Activated CD4-positive, CD25-positive, alpha-beta regulatory T cell treated with anti-CD3 and anti-CD28 coated beads, Interleukin-2, amount 50 U/mL, for 24 hours (primary cell): ENCODE data around the gene EPHA6.

Experiments
- ATAC-seq, 2 donors: fragments of 150-1000 bp; cut with Tn5 transposase; one replicate each; pipeline ENCODE4 v1.10.0; 2021; ENCODE audit warnings: mild to moderate bottlenecking in 1 of 2, moderate library complexity in 1 of 2

The EPHA6 gene

GRCh38 chr3:97037294-97037943, 223.0 kb downstream of the EPHA6 start:
- no peak for ATAC-seq

DNA sequence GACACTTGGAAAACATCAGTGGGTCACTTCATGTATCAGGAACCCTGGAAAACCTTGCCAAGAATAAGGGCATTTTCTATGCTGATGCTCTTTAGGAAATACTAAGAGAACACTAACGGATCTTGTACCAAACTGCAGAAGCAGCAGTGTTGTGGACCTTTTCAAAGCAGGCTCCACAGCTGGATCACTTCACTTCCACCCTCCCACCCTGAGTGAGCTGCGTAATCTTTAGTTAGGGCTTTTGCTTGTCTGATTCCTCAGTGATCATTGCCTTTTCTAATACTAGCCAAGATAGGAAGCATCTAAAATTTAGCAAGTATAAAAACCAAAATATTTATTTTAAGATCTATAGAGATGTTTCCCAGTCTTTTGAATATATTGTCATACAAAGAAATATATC, 229.0 kb downstream of the EPHA6 start:
- ATAC-seq = no peak

DNA sequence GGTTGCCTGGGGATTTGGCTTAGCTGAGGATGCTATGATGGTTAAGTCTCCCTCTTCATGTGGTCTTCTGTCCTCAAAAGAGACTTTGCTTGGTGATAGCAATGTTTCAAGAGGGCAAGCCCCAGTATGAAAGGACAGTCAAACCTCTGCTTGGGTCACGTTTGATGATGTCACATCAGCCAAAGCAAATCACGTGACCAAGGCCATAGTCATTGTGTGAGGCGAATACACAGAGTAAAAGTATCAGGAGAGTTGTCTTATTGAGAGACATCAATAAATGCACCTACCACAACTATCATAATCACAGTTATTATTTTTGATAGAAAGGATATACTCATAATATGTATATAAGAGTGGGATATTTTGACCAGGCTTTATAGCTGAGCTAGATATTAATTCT, 243.0 kb downstream of the EPHA6 start:
- no peak for ATAC-seq

GRCh38 chr3:97059168-97059567, 244.8 kb downstream of the EPHA6 start:
- ATAC-seq = no peak

DNA sequence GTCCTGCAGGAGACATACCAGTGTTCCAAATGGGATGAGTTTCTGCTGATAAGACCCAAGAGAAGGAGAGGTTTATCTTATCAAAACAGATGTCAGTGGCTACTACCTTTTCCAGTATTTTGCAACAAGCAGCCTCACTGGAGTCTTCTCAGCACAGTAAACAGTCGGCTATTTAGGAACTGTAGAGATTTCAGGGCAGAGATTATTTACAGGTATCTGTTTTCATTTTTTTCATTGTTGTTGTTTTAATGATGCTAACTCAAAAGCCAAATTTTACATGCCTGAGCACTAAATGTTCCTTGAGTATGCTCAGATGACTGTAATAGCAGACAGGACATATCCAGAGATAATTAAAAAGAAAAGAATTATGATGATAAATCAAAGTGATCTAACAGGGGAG, 252.1 kb downstream of the EPHA6 start:
- ATAC-seq = no peak

DNA sequence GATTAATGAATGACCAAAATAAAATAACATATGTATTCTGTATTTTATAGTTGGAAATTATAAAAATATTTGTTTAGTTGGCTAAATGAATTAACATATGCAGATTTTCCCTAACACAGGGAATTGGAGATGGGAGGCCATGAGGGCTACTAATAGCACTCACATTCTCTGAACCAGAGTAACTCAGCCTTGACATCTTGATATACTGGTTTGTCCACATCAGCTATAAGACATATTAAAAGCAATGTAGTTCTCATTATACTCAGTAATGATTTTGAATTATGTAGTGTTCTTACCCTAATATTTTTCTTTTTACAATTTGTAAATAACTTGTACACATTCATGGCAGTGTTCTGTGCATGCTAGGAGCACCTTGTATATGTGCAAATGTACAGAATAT, 255.9 kb downstream of the EPHA6 start:
- no peak for ATAC-seq

- ATAC-seq = no peak
Measured at GRCh38 chr3:97074546-97074945, 260.2 kb downstream of the EPHA6 start.

GRCh38 chr3:97076673-97077072, 262.3 kb downstream of the EPHA6 start:
- ATAC-seq = no peak

DNA sequence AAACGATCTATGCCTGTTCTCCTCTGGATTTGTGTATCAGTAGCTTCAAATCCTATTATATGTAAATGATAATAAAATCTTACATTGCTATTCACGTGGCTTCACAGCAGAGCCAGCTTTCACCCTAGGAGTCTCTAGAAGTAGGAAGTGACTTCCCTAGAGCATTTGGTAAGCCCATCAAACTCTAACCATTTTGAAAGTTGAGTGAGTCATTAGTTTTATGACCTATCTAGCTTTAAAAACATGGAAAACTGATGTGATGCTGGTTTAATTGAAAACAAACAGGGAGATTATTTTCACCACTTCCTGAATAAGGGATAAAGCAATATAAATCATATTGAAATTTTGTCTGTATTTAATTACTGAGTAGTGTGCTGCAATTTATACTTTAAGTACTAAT, 275.2 kb downstream of the EPHA6 start:
- no peak for ATAC-seq

DNA sequence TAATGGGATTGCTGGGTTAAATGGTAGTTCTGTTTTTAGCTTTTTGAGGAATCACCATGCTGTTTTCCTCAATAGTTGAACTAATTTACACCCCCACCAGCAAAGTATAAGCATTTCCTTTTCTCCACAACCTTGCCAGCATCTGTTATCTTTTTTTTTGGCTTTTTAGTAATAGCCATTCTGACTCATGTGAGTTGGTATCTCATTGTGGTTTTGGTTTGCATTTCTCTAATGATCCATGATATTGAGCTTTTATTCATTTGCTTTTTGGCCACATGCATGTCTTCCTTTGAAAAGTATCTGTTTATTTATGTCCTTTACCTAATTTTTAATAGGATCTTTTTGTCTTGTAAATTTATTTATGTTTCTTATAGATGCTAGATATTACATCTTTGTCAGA, 288.2 kb downstream of the EPHA6 start:
- ATAC-seq = no peak

DNA sequence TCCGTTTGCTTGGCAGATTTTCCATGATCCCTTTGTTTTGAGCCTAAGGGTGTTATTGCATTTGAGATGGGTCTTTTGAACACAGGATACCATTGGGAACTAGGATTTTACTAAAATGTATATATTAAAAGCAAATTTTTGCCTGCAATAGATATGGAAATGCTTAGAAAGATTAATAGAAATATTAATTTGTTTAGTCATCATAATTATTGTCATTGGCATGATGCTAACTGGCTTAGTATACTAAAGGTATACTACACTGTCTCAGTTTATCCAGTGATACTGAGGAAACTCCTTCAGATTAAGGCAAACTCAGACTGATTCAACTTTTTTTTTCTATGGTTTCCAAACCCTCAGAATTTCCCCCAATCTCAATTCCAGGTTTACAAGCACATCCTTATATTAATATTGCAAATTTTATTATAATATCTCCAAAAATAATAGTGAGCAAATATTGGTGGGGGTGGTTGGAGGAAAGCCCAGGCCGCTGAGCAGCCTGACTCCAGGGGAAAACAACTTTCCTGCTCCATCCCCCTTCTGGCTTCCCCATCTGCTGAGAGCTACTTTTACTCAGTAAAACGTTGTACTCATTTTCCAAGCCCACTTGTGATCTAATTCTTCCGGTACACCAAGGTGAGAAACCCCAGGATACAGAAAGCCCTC, 291.7 kb downstream of the EPHA6 start:
- no peak for ATAC-seq

- no peak for ATAC-seq
Measured at GRCh38 chr3:97106652-97106989, 292.2 kb downstream of the EPHA6 start.

DNA sequence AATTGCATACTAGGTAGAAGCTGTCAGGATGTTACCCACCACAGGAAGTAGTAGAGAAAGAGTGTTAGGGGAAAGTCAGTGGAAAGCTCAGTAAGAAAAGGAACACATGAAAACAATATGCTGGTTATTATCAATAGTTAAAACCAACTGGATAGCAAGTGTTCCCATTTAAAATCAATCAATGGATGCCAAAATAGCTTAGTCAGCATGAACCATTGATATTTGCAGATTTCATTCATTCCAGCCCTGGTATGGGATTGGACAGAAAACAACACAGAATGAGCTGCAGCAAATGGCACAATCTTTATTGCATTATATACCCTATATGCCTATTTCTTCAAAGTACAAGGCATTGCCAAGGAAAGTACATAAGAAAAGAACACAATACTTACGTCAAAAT, 293.7 kb downstream of the EPHA6 start:
- no peak for ATAC-seq

DNA sequence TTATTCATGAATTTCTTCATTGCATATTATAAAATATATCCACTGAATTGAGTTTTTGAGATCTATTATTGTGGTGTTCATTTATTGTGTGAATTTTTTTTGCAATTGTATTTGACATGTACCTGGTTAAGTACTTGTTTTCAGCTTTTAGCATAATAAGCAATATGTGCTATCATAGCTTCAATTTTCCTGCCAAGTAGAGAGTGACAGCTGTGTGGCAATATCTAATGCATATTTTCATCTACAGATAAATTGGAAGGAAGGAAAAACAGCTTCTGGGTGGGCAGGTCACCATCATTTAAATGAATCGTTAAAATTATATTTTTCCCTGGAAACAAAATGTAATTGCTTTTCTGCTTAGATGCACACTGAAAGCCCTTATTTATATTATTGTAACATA, 296.9 kb downstream of the EPHA6 start:
- no peak for ATAC-seq

- ATAC-seq = no peak
Measured at GRCh38 chr3:97121386-97121785, 307.0 kb downstream of the EPHA6 start.

DNA sequence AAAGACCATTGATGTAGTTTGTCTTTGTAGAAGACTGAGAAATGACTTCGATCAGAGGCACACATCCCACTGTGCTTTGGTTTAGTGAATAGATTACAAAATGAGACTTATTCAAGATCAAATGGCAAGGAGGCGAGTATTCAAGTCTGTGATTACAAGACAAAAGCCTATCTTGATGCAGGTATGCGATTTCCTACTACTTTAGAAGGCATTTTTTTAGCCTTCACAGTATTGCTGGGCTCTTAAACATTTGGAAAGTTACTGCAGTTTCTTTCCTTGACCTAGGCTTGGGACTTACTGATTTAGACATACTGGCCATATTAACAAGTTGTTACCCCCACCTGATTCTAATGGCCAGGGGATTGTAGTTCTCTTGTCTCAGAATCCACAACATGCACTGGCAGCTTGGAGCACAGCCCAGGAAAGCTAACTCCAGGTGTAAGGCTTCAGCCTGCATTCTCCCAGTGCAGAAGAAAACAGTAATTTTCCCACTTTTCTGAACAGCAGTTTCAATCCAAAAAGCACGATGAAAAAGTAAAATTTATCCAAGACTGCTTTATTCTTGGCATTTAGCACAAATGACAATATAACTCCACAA, 311.6 kb downstream of the EPHA6 start:
- ATAC-seq = no peak

DNA sequence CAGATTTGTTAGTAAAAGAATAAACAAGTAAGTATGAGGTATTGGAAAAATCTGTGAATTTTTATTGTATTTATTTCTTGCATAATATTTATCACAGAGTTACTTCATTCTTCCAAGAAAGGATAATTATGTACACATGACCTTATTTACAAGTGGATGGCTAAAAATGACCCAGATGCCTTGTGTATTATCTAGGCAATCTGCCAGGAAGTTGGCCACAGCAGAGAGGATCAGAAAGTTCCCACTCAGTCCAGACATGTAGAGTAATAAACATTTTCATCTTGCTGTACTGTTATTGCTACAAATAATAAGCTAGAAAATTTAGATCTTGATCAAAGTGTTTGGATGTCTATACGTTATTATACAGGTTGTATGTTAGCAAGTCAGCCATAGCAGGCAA, 317.1 kb downstream of the EPHA6 start:
- no peak for ATAC-seq

DNA sequence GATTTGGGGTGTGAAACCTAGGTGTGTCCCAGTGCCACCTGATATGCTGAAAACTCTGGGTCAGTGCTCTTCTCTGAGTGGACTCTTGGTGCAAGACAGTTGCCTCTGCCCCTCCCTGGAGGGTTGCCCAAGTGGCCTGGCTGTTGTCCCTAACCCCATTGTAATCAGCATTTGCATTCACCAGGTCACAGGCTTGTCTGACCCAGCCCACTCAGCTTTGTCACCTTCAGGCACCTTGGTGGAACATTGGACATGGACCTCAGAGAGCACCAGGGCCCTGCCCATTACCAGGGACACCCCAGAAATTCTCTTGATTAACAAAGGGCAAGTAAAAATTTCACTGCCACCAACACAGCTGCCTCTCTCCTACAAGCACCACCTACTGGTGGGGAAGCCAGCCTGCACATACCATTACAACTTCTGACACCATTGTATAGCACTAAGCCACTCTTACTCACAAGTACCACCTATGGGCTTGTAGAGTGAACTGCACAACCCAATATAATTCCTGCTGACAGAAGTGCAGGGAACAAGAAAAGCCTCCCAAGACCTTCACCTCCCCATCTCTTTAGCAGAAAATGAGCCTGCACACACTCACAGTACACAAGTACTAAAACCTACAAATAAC, 324.6 kb downstream of the EPHA6 start:
- ATAC-seq = no peak

DNA sequence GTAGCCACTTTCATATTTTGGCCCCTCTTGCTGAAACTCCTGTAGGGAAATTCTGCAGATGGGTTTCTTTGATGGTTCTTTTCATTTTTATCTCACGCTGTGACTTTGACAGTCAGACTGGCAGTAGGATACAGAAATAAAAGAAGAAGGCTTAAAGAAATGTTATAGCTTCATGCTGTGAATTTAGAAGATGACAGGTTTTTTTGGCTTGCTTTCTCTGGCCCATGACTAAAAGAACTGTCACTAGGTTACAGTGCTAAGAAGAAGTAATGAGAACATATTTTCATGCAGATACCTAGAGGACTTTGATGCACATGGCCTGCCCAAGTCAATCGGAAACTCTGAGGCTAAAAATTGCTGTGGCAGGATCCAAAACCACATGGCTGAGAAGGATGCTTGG, 334.5 kb downstream of the EPHA6 start:
- ATAC-seq = no peak

GRCh38 chr3:97161169-97161568, 346.8 kb downstream of the EPHA6 start:
- no peak for ATAC-seq

- ATAC-seq = no peak
Measured at GRCh38 chr3:97177242-97177641, 362.8 kb downstream of the EPHA6 start.

- no peak for ATAC-seq
Measured at GRCh38 chr3:97181704-97182103, 367.3 kb downstream of the EPHA6 start.

- no peak for ATAC-seq
Measured at GRCh38 chr3:97187771-97188170, 373.4 kb downstream of the EPHA6 start.

DNA sequence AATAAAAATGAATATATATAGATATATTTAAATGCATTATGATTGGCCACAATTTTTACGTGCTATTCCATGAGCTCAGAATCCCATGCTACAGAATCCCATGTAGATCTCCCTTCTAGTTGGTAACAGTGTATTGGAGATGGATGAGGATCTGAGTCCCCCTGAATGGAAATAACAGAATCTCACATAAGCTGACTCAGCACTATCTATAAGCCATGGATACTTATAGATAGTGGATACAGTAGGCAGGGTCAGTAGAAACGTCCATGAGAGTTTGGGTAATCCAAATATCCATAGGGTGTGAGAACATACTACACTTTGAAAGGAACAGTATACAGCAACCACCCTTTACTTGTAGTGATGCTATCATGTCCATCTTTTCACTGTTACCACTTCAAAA, 375.4 kb downstream of the EPHA6 start:
- ATAC-seq = no peak
